EL (cell line): ENCODE results near the gene PRRT1B.
A peak's percentile ranks its signal among the peaks of the same experiment; 100 is the strongest.

ENCODE experiments used
- DNase-seq: peaks from one replicate; pipeline ENCODE4 v3.0.0-alpha.2; 2016

Gene PRRT1B

GRCh38 chr9:131582466-131583336 lies 37.4 kb downstream of the PRRT1B start:
- DNase-seq = no peak

- no peak for DNase-seq
Observed at GRCh38 chr9:131583337-131583645, 38.0 kb downstream of the PRRT1B start.

- DNase-seq = no peak
Observed at GRCh38 chr9:131583836-131584555, 38.7 kb downstream of the PRRT1B start.

- DNase-seq = no peak
Observed at GRCh38 chr9:131584858-131585257, 39.5 kb downstream of the PRRT1B start.

- peak; percentile 40 for DNase-seq
Observed at GRCh38 chr9:131585375-131585774, 40.1 kb downstream of the PRRT1B start.

GRCh38 chr9:131587331-131587730 lies 42.0 kb downstream of the PRRT1B start:
- DNase-seq = no peak

GRCh38 chr9:131587906-131588305 lies 42.6 kb downstream of the PRRT1B start:
- no peak for DNase-seq

GRCh38 chr9:131588396-131588795 lies 43.1 kb downstream of the PRRT1B start:
- no peak for DNase-seq

GRCh38 chr9:131589124-131589711 lies 43.9 kb downstream of the PRRT1B start:
- DNase-seq = no peak

GRCh38 chr9:131589993-131590392 lies 44.7 kb downstream of the PRRT1B start:
- no peak for DNase-seq

- no peak for DNase-seq
Observed at GRCh38 chr9:131590449-131590848, 45.1 kb downstream of the PRRT1B start.

GRCh38 chr9:131590907-131591844 lies 45.9 kb downstream of the PRRT1B start:
- peak; percentile 78 for DNase-seq

GRCh38 chr9:131591845-131592208 lies 46.5 kb downstream of the PRRT1B start:
- DNase-seq = no peak

- no peak for DNase-seq
Observed at GRCh38 chr9:131593091-131593820, 47.9 kb downstream of the PRRT1B start.

- no peak for DNase-seq
Observed at GRCh38 chr9:131593936-131594665, 48.8 kb downstream of the PRRT1B start.

- no peak for DNase-seq
Observed at GRCh38 chr9:131594906-131595665, 49.8 kb downstream of the PRRT1B start.

- no peak for DNase-seq
Observed at GRCh38 chr9:131595696-131596429, 50.5 kb downstream of the PRRT1B start.

GRCh38 chr9:131596430-131596743 lies 51.1 kb downstream of the PRRT1B start:
- no peak for DNase-seq

- no peak for DNase-seq
Observed at GRCh38 chr9:131597246-131597645, 51.9 kb downstream of the PRRT1B start.

- DNase-seq = no peak
Observed at GRCh38 chr9:131598121-131598520, 52.8 kb downstream of the PRRT1B start.
